Measurements from ENCODE around the gene FAM114A2. TPM values are rescaled to one million over a fixed set of nuclear protein-coding genes. Genes with fewer than 3 reads are reported as not detected.

The FAM114A2 gene
- total RNA-seq, 1 experiment from 2014 or later, result 19.8 TPM

DNA sequence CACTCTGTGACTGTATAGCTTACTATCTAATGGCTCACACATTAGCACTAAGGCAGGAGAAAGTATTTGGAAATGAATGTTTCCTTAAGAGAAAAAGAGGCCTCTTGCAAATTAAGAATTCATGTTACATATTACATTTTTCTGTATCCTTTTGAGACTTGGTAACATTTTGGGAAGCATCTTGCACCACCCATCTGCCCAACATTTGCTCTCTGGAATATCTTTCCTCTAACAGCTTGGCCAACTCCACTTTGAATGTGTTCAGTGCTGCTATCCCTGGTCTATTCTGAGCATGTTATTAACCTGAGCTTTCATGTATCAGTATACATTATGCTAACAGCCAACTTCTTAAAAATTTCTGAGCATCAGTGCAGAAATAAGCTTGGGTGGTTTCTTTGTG lies 27.3 kb upstream of the FAM114A2 start:
- Histone ChIP-seq H3K9me3 (ENCODE audit: control insufficient read depth in 1 of 2, insufficient read depth in 1 of 2, low read depth in 1 of 2, low read length in 2 of 2) (no peaks in the 10 kb centered on the region), H3K79me2 (ENCODE audit: insufficient read depth, low read length) (no peaks in the 10 kb centered on the region), H3K9me2 (ENCODE audit: insufficient read depth) (no peaks in the 10 kb centered on the region), H3K4me1 (ENCODE audit: control insufficient read depth in 1 of 2, insufficient read depth in 2 of 2, low read length in 2 of 2) (no peaks in the 10 kb centered on the region), H3K27me3 (ENCODE audit: insufficient read depth, low read length) (no peaks in the 10 kb centered on the region), H3K4me3 (replicated peaks in 1 of 2; ENCODE audit: low read depth in 1 of 2, low read length in 2 of 2) (no peak overlapping the region), H3K4me2 (ENCODE audit: low read length) (no peak overlapping the region), H3K27ac (ENCODE audit: low read depth, low read length) (no peak overlapping the region), H4K20me1 (ENCODE audit: insufficient read depth) (no peaks in the 10 kb centered on the region), H2AFZ (ENCODE audit: low read depth, low read length, poor library complexity, severe bottlenecking) (no peak overlapping the region), H3K9ac (ENCODE audit: low read length) (no peak overlapping the region), H3K36me3 (ENCODE audit: control insufficient read depth in 1 of 2, insufficient read depth in 2 of 2, low read length in 2 of 2) (no peaks in the 10 kb centered on the region)
- TF ChIP-seq, protein P1, sequence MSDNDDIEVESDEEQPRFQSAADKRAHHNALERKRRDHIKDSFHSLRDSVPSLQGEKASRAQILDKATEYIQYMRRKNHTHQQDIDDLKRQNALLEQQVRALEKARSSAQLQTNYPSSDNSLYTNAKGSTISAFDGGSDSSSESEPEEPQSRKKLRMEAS (IDR thresholded peaks at IDR 0.05), result no peak
- TF ChIP-seq SRF (IDR thresholded peaks at IDR 0.05; ENCODE audit: low read depth) (no peak), ZFX (IDR thresholded peaks at IDR 0.05) (no peak)
- TF ChIP-seq, protein P2, sequence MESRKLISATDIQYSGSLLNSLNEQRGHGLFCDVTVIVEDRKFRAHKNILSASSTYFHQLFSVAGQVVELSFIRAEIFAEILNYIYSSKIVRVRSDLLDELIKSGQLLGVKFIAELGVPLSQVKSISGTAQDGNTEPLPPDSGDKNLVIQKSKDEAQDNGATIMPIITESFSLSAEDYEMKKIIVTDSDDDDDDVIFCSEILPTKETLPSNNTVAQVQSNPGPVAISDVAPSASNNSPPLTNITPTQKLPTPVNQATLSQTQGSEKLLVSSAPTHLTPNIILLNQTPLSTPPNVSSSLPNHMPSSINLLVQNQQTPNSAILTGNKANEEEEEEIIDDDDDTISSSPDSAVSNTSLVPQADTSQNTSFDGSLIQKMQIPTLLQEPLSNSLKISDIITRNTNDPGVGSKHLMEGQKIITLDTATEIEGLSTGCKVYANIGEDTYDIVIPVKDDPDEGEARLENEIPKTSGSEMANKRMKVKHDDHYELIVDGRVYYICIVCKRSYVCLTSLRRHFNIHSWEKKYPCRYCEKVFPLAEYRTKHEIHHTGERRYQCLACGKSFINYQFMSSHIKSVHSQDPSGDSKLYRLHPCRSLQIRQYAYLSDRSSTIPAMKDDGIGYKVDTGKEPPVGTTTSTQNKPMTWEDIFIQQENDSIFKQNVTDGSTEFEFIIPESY (IDR thresholded peaks at IDR 0.05; ENCODE audit: extremely low read depth, insufficient replicate concordance, low read length), result no peak
- TF ChIP-seq, protein P3, sequence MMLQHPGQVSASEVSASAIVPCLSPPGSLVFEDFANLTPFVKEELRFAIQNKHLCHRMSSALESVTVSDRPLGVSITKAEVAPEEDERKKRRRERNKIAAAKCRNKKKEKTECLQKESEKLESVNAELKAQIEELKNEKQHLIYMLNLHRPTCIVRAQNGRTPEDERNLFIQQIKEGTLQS (IDR thresholded peaks at IDR 0.05), result no peak
- TF ChIP-seq, protein P4, sequence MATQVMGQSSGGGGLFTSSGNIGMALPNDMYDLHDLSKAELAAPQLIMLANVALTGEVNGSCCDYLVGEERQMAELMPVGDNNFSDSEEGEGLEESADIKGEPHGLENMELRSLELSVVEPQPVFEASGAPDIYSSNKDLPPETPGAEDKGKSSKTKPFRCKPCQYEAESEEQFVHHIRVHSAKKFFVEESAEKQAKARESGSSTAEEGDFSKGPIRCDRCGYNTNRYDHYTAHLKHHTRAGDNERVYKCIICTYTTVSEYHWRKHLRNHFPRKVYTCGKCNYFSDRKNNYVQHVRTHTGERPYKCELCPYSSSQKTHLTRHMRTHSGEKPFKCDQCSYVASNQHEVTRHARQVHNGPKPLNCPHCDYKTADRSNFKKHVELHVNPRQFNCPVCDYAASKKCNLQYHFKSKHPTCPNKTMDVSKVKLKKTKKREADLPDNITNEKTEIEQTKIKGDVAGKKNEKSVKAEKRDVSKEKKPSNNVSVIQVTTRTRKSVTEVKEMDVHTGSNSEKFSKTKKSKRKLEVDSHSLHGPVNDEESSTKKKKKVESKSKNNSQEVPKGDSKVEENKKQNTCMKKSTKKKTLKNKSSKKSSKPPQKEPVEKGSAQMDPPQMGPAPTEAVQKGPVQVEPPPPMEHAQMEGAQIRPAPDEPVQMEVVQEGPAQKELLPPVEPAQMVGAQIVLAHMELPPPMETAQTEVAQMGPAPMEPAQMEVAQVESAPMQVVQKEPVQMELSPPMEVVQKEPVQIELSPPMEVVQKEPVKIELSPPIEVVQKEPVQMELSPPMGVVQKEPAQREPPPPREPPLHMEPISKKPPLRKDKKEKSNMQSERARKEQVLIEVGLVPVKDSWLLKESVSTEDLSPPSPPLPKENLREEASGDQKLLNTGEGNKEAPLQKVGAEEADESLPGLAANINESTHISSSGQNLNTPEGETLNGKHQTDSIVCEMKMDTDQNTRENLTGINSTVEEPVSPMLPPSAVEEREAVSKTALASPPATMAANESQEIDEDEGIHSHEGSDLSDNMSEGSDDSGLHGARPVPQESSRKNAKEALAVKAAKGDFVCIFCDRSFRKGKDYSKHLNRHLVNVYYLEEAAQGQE (IDR thresholded peaks at IDR 0.05; ENCODE audit: low read depth), result no peak
- DNase-seq (ENCODE audit: low read depth, low spot score), result no peak
- ChIA-PET POLR2A (no interaction called here), RAD21 (ENCODE audit: low non-redundant PET in 1 of 2, low total read pairs in 2 of 2, uncharacterized antibody in 2 of 2, unreplicated experiment in 2 of 2) (no interaction called here), CTCF (no interaction called here)
- BruUV-seq (replicated peaks), result no TSS peak
- no peak for ATAC-seq
- intact Hi-C loops (cut with micrococcal nuclease), result no loop called here
